Nephron (organoid): ENCODE data around the gene PPCDC.

Experiments
- H3K27ac Mint-ChIP-seq, 3 experiments: 2 replicates each; pipeline ENCODE4 v1.8.0; 2020; ENCODE audit warnings: mixed read lengths in 3 of 3, mild to moderate bottlenecking in 2 of 3, moderate library complexity in 1 of 3
- H3K27me3 Mint-ChIP-seq: 2 replicates; pipeline ENCODE4 v1.8.0; 2021; ENCODE audit warnings: low read depth, mild to moderate bottlenecking, moderate library complexity, mixed read lengths
- H3K36me3 Mint-ChIP-seq: 2 replicates; pipeline ENCODE4 v1.8.0; 2020; ENCODE audit warnings: low read depth, mixed read lengths
- H3K4me1 Mint-ChIP-seq: 2 replicates; pipeline ENCODE4 v1.8.0; 2020; ENCODE audit warnings: mixed read lengths
- H3K4me3 Mint-ChIP-seq, 3 experiments: 2 replicates each; pipeline ENCODE4 v1.8.0; 2020; ENCODE audit warnings: mild to moderate bottlenecking in 3 of 3, mixed read lengths in 3 of 3, moderate library complexity in 2 of 3
- H3K9me3 Mint-ChIP-seq: 2 replicates; pipeline ENCODE4 v1.8.0; 2020; ENCODE audit warnings: mixed read lengths
- TF ChIP-seq, protein P1 (sequence below), 3 experiments: fragments of 200-600 bp; sonication (generic); IDR thresholded peaks; one replicate each; pipeline ENCODE4 v1.5.0; 2021; ENCODE audit warnings: antibody characterized with exemption in 3 of 3; ENCODE audit not compliant: unreplicated experiment in 3 of 3

Gene PPCDC

DNA sequence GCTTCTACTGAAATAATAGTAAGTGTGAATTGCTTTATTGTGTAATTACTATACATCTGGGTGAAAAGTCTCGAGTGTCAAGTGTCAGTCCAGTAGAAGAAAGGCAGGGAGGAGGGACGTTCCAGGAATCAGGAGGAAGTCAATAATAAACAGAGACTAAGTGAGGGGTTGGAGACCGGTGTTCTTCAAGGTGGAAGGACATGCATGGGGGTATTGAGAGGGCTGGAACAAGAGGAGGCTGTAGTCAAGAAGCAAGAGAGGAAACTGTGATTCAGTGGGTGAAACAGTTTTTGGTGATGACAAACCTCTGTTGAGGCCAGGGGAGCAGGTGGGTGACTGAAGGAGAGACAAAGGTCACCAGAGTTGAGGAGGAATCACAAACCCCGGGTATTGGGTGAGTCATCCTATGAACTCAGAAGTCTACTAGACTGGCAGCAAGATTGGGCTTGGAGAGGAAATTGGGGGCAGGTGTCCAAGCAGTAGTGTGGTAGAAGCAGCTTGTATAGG lies 39.6 kb upstream of the PPCDC start:
- no peak overlapping the region for H3K4me3 Mint-ChIP-seq

GRCh38 chr15:74988007-74988800 lies 35.2 kb upstream of the PPCDC start:
- H3K27me3 Mint-ChIP-seq, result peaks cover 54% of the 10 kb centered on the region
- no peaks in the 10 kb centered on the region for H3K4me1 Mint-ChIP-seq
- no peaks in the 10 kb centered on the region for H3K36me3 Mint-ChIP-seq
- TF ChIP-seq, protein P1, sequence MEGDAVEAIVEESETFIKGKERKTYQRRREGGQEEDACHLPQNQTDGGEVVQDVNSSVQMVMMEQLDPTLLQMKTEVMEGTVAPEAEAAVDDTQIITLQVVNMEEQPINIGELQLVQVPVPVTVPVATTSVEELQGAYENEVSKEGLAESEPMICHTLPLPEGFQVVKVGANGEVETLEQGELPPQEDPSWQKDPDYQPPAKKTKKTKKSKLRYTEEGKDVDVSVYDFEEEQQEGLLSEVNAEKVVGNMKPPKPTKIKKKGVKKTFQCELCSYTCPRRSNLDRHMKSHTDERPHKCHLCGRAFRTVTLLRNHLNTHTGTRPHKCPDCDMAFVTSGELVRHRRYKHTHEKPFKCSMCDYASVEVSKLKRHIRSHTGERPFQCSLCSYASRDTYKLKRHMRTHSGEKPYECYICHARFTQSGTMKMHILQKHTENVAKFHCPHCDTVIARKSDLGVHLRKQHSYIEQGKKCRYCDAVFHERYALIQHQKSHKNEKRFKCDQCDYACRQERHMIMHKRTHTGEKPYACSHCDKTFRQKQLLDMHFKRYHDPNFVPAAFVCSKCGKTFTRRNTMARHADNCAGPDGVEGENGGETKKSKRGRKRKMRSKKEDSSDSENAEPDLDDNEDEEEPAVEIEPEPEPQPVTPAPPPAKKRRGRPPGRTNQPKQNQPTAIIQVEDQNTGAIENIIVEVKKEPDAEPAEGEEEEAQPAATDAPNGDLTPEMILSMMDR (IDR thresholded peaks at IDR 0.05; ENCODE audit: unreplicated experiment in 3 of 3), result peak; percentile 29 to 48 (median 31)
- H3K27ac Mint-ChIP-seq, result no peak overlapping the region
- no peaks in the 10 kb centered on the region for H3K9me3 Mint-ChIP-seq
- no peak overlapping the region for H3K4me3 Mint-ChIP-seq

More for the DNA sequence above, 39.6 kb upstream of the PPCDC start:
- Mint-ChIP-seq H3K9me3 (no peaks in the 10 kb centered on the region), H3K36me3 (no peaks in the 10 kb centered on the region), H3K27me3 (peaks cover 51% of the 10 kb centered on the region), H3K27ac (no peak overlapping the region), H3K4me1 (no peaks in the 10 kb centered on the region)
- TF ChIP-seq, protein P1 (IDR thresholded peaks at IDR 0.05; ENCODE audit: unreplicated experiment in 3 of 3), result no peak

GRCh38 chr15:74989527-74989926 lies 33.9 kb upstream of the PPCDC start:
- H3K4me1 Mint-ChIP-seq, result no peaks in the 10 kb centered on the region
- TF ChIP-seq, protein P1 (IDR thresholded peaks at IDR 0.05; ENCODE audit: unreplicated experiment in 3 of 3), result no peak
- peaks cover 46% of the 10 kb centered on the region for H3K27me3 Mint-ChIP-seq
- no peak overlapping the region for H3K4me3 Mint-ChIP-seq
- H3K36me3 Mint-ChIP-seq, result no peaks in the 10 kb centered on the region
- no peak overlapping the region for H3K27ac Mint-ChIP-seq
- H3K9me3 Mint-ChIP-seq, result no peaks in the 10 kb centered on the region

DNA sequence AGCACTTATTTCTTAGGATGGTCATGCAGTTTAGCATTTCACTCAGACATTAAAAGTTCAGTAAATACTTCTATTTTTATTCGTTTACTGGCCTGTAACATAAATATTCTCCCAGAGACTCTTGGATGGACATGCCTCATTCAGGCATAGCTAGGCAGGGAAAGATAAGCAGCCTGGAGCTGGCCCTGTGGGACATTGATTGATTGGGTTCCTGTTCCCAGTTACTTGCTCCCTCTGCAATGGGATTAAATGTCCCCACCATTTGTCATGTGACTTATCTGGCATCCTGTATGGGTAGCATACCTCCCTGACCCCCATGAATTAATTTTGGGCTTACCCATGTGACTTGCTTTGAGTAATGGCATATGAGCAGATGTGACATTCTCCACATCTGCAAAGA lies 30.8 kb upstream of the PPCDC start:
- Mint-ChIP-seq H3K36me3 (peaks cover 5% of the 10 kb centered on the region), H3K4me3 (no peak overlapping the region), H3K9me3 (no peaks in the 10 kb centered on the region), H3K27ac (no peak overlapping the region), H3K27me3 (peaks cover 41% of the 10 kb centered on the region), H3K4me1 (peaks cover 6% of the 10 kb centered on the region)
- TF ChIP-seq, protein P1 (IDR thresholded peaks at IDR 0.05; ENCODE audit: unreplicated experiment in 3 of 3), result no peak

GRCh38 chr15:74994236-74994635 lies 29.2 kb upstream of the PPCDC start:
- Mint-ChIP-seq H3K4me3 (no peak overlapping the region), H3K9me3 (no peaks in the 10 kb centered on the region), H3K4me1 (peaks cover 6% of the 10 kb centered on the region), H3K36me3 (peaks cover 5% of the 10 kb centered on the region), H3K27ac (no peak overlapping the region), H3K27me3 (peaks cover 42% of the 10 kb centered on the region)
- TF ChIP-seq, protein P1 (IDR thresholded peaks at IDR 0.05; ENCODE audit: unreplicated experiment in 3 of 3), result no peak

GRCh38 chr15:74994685-74995084 lies 28.7 kb upstream of the PPCDC start:
- peak overlapping the region; percentile 79 to 81 (median 79) for H3K4me3 Mint-ChIP-seq
- TF ChIP-seq, protein P1 (IDR thresholded peaks at IDR 0.05; ENCODE audit: unreplicated experiment in 3 of 3), result no peak
- H3K4me1 Mint-ChIP-seq, result peaks cover 6% of the 10 kb centered on the region
- H3K27ac Mint-ChIP-seq, result no peak overlapping the region
- peaks cover 5% of the 10 kb centered on the region for H3K36me3 Mint-ChIP-seq
- H3K9me3 Mint-ChIP-seq, result no peaks in the 10 kb centered on the region
- peaks cover 37% of the 10 kb centered on the region for H3K27me3 Mint-ChIP-seq
